NCI-H82 (cell line): ENCODE data around the gene CRADD.
A peak's percentile ranks its signal among the peaks of the same experiment; 100 is the strongest.
"Not testable (repeated sequence)": the region's sequence is repeated elsewhere in the genome, so short reads cannot be mapped to it uniquely, and the experiment has no call there.

Experiments
- DNase-seq: peaks from one replicate; lab custom pipeline; 2025; lab: John Stamatoyannopoulos, UW

The CRADD gene

GRCh38 chr12:93844164-93844784 lies 167.1 kb downstream of the CRADD start:
- peak; percentile 66 for DNase-seq

- no peak for DNase-seq
Measured at GRCh38 chr12:93846936-93847516, 169.9 kb downstream of the CRADD start.

GRCh38 chr12:93847517-93848474 lies 170.6 kb downstream of the CRADD start:
- no peak for DNase-seq

GRCh38 chr12:93848523-93849101 lies 171.4 kb downstream of the CRADD start:
- DNase-seq: no peak

GRCh38 chr12:93849946-93850345 lies 172.8 kb downstream of the CRADD start:
- DNase-seq: no peak

GRCh38 chr12:93850481-93851256 lies 173.5 kb downstream of the CRADD start:
- DNase-seq: no peak

GRCh38 chr12:93851257-93851671 lies 174.1 kb downstream of the CRADD start:
- no peak for DNase-seq

GRCh38 chr12:93852173-93852591 lies 175.0 kb downstream of the CRADD start:
- DNase-seq: no peak

GRCh38 chr12:93853698-93854478 lies 176.7 kb downstream of the CRADD start:
- no peak for DNase-seq

GRCh38 chr12:93855261-93855660 lies 178.1 kb downstream of the CRADD start:
- no peak for DNase-seq

GRCh38 chr12:93856611-93857010 lies 179.4 kb downstream of the CRADD start:
- DNase-seq: no peak

GRCh38 chr12:93857279-93857938 lies 180.2 kb downstream of the CRADD start:
- DNase-seq: no peak

- DNase-seq: no peak
Measured at GRCh38 chr12:93857991-93858447, 180.8 kb downstream of the CRADD start.

- peak; percentile 43 for DNase-seq
Measured at GRCh38 chr12:93860668-93861373, 183.6 kb downstream of the CRADD start.

GRCh38 chr12:93862424-93862823 lies 185.2 kb downstream of the CRADD start:
- no peak for DNase-seq

GRCh38 chr12:93865751-93866150 lies 188.6 kb downstream of the CRADD start:
- DNase-seq: no peak

- DNase-seq: no peak
Measured at GRCh38 chr12:93868771-93869170, 191.6 kb downstream of the CRADD start.

- no peak for DNase-seq
Measured at GRCh38 chr12:93870020-93870795, 193.0 kb downstream of the CRADD start.

- not testable (repeated sequence) for DNase-seq
Measured at GRCh38 chr12:93871566-93871965, 194.4 kb downstream of the CRADD start.
